H1 (cell line): ENCODE results near the gene SPOP. TPM values are rescaled to one million over a fixed set of nuclear protein-coding genes. Genes with fewer than 3 reads are reported as not detected.

Experiments
- BCL11A ChIP-seq, 2 experiments: IDR thresholded peaks; one replicate each; pipeline ENCODE4 v1.6.1; 2011; ENCODE audit warnings: low read depth in 2 of 2, low read length in 2 of 2, mild to moderate bottlenecking in 2 of 2
- GTF2F1 ChIP-seq: IDR thresholded peaks from 2 replicates; pipeline ENCODE4 v1.6.1; 2012; ENCODE audit warnings: low read depth, low read length, improper control_type of control experiment, borderline replicate concordance
- NANOG ChIP-seq: IDR thresholded peaks from 2 replicates; pipeline ENCODE4 v1.6.1; 2011; ENCODE audit warnings: low read length, low read depth, mild to moderate bottlenecking, inconsistent platforms; ENCODE audit not compliant: insufficient read depth, poor library complexity, severe bottlenecking
- POLR2AphosphoS5 ChIP-seq: IDR thresholded peaks from 2 replicates; pipeline ENCODE4 v1.6.1; 2011; ENCODE audit warnings: low read depth, low read length
- SUZ12 ChIP-seq: fragments of 200-600 bp; sonication (generic); IDR thresholded peaks from 2 replicates; pipeline ENCODE4 v1.6.1; 2012; ENCODE audit warnings: mild to moderate bottlenecking, inconsistent platforms, low read length, moderate library complexity, mixed read lengths
- TAF7 ChIP-seq: optimal IDR thresholded peaks from 2 replicates; pipeline ENCODE3; 2011; ENCODE audit warnings: low read depth, mild to moderate bottlenecking, inconsistent platforms, low read length, moderate library complexity, borderline replicate concordance
- polyA plus RNA-seq, 7 experiments: library from polyadenylated mRNA; depleted of rRNA in 3 of 7; stranded (reverse) in 5 of 7; unstranded in 2 of 7; fragments of >200 nt in 5 of 7; fragments of 200-250 nt in 2 of 7; gene quantifications; 1 replicate in 5 of 7; 2 replicates in 1 of 7; 4 replicates in 1 of 7; pipeline versions ENCODE4 v1.2.1 to v1.2.3, GENCODE V29; 2011 to 2013; ENCODE audit warnings: missing spikeins in 2 of 7, mixed read lengths in 2 of 7
- total RNA-seq: library from RNA; stranded (reverse); fragmentation: NEBNext Ultra II Directional; extraction: Animal tissue kit (Norgen Biotek cat#: 25700); gene quantifications from 2 replicates; pipeline ENCODE4 v1.2.1, GENCODE V29; 2021
- TF ChIP-seq, protein P1 (sequence below): fragments of 300-600 bp; sonication (generic); IDR thresholded peaks from 2 replicates; pipeline ENCODE4 v1.7.1; 2012; ENCODE audit warnings: low read length, moderate library complexity, mild to moderate bottlenecking, inconsistent platforms; ENCODE audit not compliant: insufficient replicate concordance
- TF ChIP-seq, protein P2 (sequence below), 3 experiments: IDR thresholded peaks; 1 replicate in 2 of 3; 2 replicates in 1 of 3; pipeline versions ENCODE4 v1.5.1 to v1.6.1; 2011; ENCODE audit warnings: low read length in 3 of 3, mild to moderate bottlenecking in 3 of 3, inconsistent platforms in 2 of 3, low read depth in 1 of 3, moderate library complexity in 1 of 3; ENCODE audit not compliant: insufficient read depth in 1 of 3; ENCODE audit errors: control extremely low read depth in 1 of 3

The SPOP gene
- total and polyA plus RNA-seq, 2 of the 8 experiments (the other 6 are each of a cell fraction or from before 2014, with no cell fraction given): 13.3 to 25.6 TPM

DNA sequence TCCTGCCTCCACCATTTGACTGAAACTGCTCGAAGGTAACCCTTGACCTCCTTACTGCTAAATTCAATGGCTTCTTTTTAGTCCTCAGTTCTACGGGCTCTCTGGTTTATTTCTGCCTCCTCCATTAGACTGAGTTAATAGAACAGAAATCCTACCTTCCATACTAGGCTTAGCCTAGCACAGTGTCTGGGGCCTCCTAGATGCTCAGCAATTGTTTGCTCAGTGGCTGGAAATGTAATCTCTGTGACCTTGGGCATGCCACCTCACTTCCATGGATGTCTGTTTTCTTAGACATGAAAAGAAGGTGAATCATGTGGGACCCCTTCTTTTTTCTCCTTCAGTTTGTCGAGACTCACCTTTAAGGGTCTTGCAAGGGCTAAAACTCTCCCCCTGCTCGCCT is 82.6 kb downstream of the SPOP start (continued):
- TF ChIP-seq, protein P1, sequence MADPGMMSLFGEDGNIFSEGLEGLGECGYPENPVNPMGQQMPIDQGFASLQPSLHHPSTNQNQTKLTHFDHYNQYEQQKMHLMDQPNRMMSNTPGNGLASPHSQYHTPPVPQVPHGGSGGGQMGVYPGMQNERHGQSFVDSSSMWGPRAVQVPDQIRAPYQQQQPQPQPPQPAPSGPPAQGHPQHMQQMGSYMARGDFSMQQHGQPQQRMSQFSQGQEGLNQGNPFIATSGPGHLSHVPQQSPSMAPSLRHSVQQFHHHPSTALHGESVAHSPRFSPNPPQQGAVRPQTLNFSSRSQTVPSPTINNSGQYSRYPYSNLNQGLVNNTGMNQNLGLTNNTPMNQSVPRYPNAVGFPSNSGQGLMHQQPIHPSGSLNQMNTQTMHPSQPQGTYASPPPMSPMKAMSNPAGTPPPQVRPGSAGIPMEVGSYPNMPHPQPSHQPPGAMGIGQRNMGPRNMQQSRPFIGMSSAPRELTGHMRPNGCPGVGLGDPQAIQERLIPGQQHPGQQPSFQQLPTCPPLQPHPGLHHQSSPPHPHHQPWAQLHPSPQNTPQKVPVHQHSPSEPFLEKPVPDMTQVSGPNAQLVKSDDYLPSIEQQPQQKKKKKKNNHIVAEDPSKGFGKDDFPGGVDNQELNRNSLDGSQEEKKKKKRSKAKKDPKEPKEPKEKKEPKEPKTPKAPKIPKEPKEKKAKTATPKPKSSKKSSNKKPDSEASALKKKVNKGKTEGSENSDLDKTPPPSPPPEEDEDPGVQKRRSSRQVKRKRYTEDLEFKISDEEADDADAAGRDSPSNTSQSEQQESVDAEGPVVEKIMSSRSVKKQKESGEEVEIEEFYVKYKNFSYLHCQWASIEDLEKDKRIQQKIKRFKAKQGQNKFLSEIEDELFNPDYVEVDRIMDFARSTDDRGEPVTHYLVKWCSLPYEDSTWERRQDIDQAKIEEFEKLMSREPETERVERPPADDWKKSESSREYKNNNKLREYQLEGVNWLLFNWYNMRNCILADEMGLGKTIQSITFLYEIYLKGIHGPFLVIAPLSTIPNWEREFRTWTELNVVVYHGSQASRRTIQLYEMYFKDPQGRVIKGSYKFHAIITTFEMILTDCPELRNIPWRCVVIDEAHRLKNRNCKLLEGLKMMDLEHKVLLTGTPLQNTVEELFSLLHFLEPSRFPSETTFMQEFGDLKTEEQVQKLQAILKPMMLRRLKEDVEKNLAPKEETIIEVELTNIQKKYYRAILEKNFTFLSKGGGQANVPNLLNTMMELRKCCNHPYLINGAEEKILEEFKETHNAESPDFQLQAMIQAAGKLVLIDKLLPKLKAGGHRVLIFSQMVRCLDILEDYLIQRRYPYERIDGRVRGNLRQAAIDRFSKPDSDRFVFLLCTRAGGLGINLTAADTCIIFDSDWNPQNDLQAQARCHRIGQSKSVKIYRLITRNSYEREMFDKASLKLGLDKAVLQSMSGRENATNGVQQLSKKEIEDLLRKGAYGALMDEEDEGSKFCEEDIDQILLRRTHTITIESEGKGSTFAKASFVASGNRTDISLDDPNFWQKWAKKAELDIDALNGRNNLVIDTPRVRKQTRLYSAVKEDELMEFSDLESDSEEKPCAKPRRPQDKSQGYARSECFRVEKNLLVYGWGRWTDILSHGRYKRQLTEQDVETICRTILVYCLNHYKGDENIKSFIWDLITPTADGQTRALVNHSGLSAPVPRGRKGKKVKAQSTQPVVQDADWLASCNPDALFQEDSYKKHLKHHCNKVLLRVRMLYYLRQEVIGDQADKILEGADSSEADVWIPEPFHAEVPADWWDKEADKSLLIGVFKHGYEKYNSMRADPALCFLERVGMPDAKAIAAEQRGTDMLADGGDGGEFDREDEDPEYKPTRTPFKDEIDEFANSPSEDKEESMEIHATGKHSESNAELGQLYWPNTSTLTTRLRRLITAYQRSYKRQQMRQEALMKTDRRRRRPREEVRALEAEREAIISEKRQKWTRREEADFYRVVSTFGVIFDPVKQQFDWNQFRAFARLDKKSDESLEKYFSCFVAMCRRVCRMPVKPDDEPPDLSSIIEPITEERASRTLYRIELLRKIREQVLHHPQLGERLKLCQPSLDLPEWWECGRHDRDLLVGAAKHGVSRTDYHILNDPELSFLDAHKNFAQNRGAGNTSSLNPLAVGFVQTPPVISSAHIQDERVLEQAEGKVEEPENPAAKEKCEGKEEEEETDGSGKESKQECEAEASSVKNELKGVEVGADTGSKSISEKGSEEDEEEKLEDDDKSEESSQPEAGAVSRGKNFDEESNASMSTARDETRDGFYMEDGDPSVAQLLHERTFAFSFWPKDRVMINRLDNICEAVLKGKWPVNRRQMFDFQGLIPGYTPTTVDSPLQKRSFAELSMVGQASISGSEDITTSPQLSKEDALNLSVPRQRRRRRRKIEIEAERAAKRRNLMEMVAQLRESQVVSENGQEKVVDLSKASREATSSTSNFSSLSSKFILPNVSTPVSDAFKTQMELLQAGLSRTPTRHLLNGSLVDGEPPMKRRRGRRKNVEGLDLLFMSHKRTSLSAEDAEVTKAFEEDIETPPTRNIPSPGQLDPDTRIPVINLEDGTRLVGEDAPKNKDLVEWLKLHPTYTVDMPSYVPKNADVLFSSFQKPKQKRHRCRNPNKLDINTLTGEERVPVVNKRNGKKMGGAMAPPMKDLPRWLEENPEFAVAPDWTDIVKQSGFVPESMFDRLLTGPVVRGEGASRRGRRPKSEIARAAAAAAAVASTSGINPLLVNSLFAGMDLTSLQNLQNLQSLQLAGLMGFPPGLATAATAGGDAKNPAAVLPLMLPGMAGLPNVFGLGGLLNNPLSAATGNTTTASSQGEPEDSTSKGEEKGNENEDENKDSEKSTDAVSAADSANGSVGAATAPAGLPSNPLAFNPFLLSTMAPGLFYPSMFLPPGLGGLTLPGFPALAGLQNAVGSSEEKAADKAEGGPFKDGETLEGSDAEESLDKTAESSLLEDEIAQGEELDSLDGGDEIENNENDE: no peak
- no peak for TF ChIP-seq GTF2F1
- no peak for TF ChIP-seq POLR2AphosphoS5
- no peak for TF ChIP-seq SUZ12
- TF ChIP-seq BCL11A (IDR thresholded peaks at IDR 0.05; ENCODE audit: low read depth in 2 of 2, low read length in 2 of 2): no peak
- TF ChIP-seq NANOG: no peak
- no peak for TF ChIP-seq TAF7
- TF ChIP-seq, protein P2, sequence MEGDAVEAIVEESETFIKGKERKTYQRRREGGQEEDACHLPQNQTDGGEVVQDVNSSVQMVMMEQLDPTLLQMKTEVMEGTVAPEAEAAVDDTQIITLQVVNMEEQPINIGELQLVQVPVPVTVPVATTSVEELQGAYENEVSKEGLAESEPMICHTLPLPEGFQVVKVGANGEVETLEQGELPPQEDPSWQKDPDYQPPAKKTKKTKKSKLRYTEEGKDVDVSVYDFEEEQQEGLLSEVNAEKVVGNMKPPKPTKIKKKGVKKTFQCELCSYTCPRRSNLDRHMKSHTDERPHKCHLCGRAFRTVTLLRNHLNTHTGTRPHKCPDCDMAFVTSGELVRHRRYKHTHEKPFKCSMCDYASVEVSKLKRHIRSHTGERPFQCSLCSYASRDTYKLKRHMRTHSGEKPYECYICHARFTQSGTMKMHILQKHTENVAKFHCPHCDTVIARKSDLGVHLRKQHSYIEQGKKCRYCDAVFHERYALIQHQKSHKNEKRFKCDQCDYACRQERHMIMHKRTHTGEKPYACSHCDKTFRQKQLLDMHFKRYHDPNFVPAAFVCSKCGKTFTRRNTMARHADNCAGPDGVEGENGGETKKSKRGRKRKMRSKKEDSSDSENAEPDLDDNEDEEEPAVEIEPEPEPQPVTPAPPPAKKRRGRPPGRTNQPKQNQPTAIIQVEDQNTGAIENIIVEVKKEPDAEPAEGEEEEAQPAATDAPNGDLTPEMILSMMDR (IDR thresholded peaks at IDR 0.05; ENCODE audit: control extremely low read depth in 1 of 3, insufficient read depth in 1 of 3, low read depth in 1 of 3, low read length in 3 of 3): no peak
